ENCODE data around the gene ZRANB1.

GRCh38 chr10:124993345-124993708 lies 51.4 kb downstream of the ZRANB1 start:
- TF ChIP-seq CTCF (conservative IDR thresholded peaks at IDR 0.05) (no peak), ZFX (IDR thresholded peaks at IDR 0.05) (no peak)

Data from C4-2B (cell line).